Measurements from ENCODE around the gene PCSK2. TPM values are rescaled to one million over a fixed set of nuclear protein-coding genes. Genes with fewer than 3 reads are reported as not detected.

The PCSK2 gene
- total and polyA plus RNA-seq, 4 donors, result 0.08 to 0.14 (median 0.09) TPM; not detected in 1

DNA sequence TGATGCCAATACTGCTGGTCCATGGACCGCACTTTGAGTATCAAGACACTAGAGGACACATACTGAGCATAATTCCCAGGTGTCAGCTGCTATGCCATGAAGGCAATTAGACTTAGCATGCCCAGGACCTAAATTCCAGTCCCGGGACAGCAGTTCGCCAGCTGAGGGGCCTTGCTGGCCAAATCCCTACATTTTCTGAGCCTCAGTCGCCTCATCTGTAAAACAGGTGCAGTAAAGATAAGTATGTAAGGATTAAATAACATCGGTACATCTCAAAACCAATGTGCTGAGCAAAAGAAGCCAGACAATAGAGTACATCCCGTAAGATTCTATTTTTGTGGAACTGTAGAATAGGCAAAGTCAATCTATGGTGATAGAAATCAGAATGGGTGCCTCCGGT lies 303.3 kb downstream of the PCSK2 start:
- H3K4me1 ChIP-seq (ENCODE audit: control insufficient read depth in 4 of 4, insufficient read depth in 4 of 4, low read length in 3 of 4), result peaks cover 0 to 8% (median 6%) of the 10 kb centered on the region in 4 donors
- 84% methylated on average over 7 of the region's 7 CpGs for WGBS
- H3K9me3 ChIP-seq (ENCODE audit: control insufficient read depth in 4 of 4, low read length in 3 of 4), result no peaks in the 10 kb centered on the region
- no peaks in the 10 kb centered on the region for H3K36me3 ChIP-seq (ENCODE audit: control insufficient read depth in 4 of 4, insufficient read depth in 3 of 4, low read depth in 1 of 4, low read length in 3 of 4)
- no peak for DNase-seq (ENCODE audit: low spot score)
- no peaks in the 10 kb centered on the region for H3K27me3 ChIP-seq (ENCODE audit: control insufficient read depth in 4 of 4, insufficient read depth in 4 of 4, low read length in 3 of 4)
- H3K9ac ChIP-seq (ENCODE audit: low read depth in 1 of 2, low read length in 2 of 2), result no peak overlapping the region
- H3K4me3 ChIP-seq (ENCODE audit: low read depth in 1 of 3, low read length in 3 of 3), result no peak overlapping the region
- TF ChIP-seq SP1 (IDR thresholded peaks at IDR 0.05) (no peak), ATF3 (IDR thresholded peaks at IDR 0.05) (no peak), GABPA (IDR thresholded peaks at IDR 0.05 in 1 of 2, conservative IDR thresholded peaks at IDR 0.05 in 1 of 2) (no peak), HNF4G (IDR thresholded peaks at IDR 0.05) (no peak), YY1 (IDR thresholded peaks at IDR 0.05) (no peak), FOXA1 (IDR thresholded peaks at IDR 0.05) (no peak), EGR1 (IDR thresholded peaks at IDR 0.05; ENCODE audit: low read depth in 2 of 2) (no peak), HNF4A (conservative IDR thresholded peaks at IDR 0.05) (no peak), MAX (IDR thresholded peaks at IDR 0.05) (no peak), RAD21 (IDR thresholded peaks at IDR 0.05) (no peak), FOXA2 (IDR thresholded peaks at IDR 0.05) (no peak), NR2F2 (IDR thresholded peaks at IDR 0.05) (no peak), ZBTB33 (IDR thresholded peaks at IDR 0.05) (no peak), RXRA (IDR thresholded peaks at IDR 0.05) (no peak), TAF1 (conservative IDR thresholded peaks at IDR 0.05) (no peak)
- TF ChIP-seq, protein P1, sequence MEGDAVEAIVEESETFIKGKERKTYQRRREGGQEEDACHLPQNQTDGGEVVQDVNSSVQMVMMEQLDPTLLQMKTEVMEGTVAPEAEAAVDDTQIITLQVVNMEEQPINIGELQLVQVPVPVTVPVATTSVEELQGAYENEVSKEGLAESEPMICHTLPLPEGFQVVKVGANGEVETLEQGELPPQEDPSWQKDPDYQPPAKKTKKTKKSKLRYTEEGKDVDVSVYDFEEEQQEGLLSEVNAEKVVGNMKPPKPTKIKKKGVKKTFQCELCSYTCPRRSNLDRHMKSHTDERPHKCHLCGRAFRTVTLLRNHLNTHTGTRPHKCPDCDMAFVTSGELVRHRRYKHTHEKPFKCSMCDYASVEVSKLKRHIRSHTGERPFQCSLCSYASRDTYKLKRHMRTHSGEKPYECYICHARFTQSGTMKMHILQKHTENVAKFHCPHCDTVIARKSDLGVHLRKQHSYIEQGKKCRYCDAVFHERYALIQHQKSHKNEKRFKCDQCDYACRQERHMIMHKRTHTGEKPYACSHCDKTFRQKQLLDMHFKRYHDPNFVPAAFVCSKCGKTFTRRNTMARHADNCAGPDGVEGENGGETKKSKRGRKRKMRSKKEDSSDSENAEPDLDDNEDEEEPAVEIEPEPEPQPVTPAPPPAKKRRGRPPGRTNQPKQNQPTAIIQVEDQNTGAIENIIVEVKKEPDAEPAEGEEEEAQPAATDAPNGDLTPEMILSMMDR (IDR thresholded peaks at IDR 0.05; ENCODE audit: low read depth, low read length, missing input control), result no peak
- TF ChIP-seq, protein P2, sequence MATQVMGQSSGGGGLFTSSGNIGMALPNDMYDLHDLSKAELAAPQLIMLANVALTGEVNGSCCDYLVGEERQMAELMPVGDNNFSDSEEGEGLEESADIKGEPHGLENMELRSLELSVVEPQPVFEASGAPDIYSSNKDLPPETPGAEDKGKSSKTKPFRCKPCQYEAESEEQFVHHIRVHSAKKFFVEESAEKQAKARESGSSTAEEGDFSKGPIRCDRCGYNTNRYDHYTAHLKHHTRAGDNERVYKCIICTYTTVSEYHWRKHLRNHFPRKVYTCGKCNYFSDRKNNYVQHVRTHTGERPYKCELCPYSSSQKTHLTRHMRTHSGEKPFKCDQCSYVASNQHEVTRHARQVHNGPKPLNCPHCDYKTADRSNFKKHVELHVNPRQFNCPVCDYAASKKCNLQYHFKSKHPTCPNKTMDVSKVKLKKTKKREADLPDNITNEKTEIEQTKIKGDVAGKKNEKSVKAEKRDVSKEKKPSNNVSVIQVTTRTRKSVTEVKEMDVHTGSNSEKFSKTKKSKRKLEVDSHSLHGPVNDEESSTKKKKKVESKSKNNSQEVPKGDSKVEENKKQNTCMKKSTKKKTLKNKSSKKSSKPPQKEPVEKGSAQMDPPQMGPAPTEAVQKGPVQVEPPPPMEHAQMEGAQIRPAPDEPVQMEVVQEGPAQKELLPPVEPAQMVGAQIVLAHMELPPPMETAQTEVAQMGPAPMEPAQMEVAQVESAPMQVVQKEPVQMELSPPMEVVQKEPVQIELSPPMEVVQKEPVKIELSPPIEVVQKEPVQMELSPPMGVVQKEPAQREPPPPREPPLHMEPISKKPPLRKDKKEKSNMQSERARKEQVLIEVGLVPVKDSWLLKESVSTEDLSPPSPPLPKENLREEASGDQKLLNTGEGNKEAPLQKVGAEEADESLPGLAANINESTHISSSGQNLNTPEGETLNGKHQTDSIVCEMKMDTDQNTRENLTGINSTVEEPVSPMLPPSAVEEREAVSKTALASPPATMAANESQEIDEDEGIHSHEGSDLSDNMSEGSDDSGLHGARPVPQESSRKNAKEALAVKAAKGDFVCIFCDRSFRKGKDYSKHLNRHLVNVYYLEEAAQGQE (IDR thresholded peaks at IDR 0.05), result no peak
- no peak overlapping the region for H3K27ac ChIP-seq (ENCODE audit: low read depth in 1 of 2, low read length in 2 of 2)

Measured in liver (tissue), 9 donors.